HepG2 (cell line): Measurements from ENCODE around the gene RREB1. TPM values are rescaled to one million over a fixed set of nuclear protein-coding genes. Genes with fewer than 3 reads are reported as not detected.

Experiments
- AGO2 ChIP-seq: fragments of 200-400 bp; formaldehyde crosslinking; optimal IDR thresholded peaks from 2 replicates; pipeline ENCODE3; 2017; ENCODE audit warnings: mild to moderate bottlenecking, low read depth, low read length, moderate library complexity
- CAMTA2 ChIP-seq: sonication (generic); formaldehyde crosslinking; IDR thresholded peaks from 2 replicates; pipeline ENCODE4 v1.4.0; 2020; ENCODE audit warnings: mild to moderate bottlenecking, missing genetic modification reagents, borderline replicate concordance
- EP300 ChIP-seq, 3 experiments: sonication (generic) in 1 of 3; formaldehyde crosslinking in 1 of 3; IDR thresholded peaks; 2 replicates each; pipeline versions ENCODE4 v1.5.1 to v1.6.1; 2011 to 2020; ENCODE audit warnings: low read depth in 2 of 3, low read length in 2 of 3, borderline replicate concordance in 1 of 3, improper control_type of control experiment in 1 of 3, mild to moderate bottlenecking in 1 of 3, missing genetic modification reagents in 1 of 3, moderate library complexity in 1 of 3
- FIP1L1 ChIP-seq: fragments of 200-400 bp; formaldehyde crosslinking; IDR thresholded peaks from 2 replicates; pipeline ENCODE4 v1.6.1; 2018; ENCODE audit warnings: low read depth, mild to moderate bottlenecking, low read length, moderate library complexity, borderline replicate concordance; ENCODE audit not compliant: insufficient read depth
- GTF2F1 ChIP-seq: fragments of 150-350 bp; IDR thresholded peaks from 2 replicates; pipeline ENCODE4 v1.6.1; 2014; ENCODE audit warnings: low read length
- HMG20A ChIP-seq: IDR thresholded peaks from 2 replicates; pipeline ENCODE4 v1.6.1; 2016; ENCODE audit warnings: borderline replicate concordance
- KDM1A ChIP-seq: IDR thresholded peaks from 2 replicates; pipeline ENCODE4 v1.6.1; 2016; ENCODE audit warnings: missing compliant biosample characterization
- POGZ ChIP-seq: sonication (generic); formaldehyde crosslinking; IDR thresholded peaks from 2 replicates; pipeline ENCODE4 v1.4.0; 2020; ENCODE audit warnings: mild to moderate bottlenecking, missing genetic modification reagents
- ZNF253 ChIP-seq: sonication (generic); formaldehyde crosslinking; IDR thresholded peaks from 2 replicates; pipeline ENCODE4 v1.8.0; 2022; ENCODE audit warnings: mild to moderate bottlenecking, missing genetic modification reagents, borderline replicate concordance
- ZNF451 ChIP-seq: sonication (generic); formaldehyde crosslinking; IDR thresholded peaks from 2 replicates; pipeline ENCODE4 v1.5.0; 2020; ENCODE audit warnings: mild to moderate bottlenecking, missing genetic modification reagents
- ZNF496 ChIP-seq: sonication (generic); formaldehyde crosslinking; IDR thresholded peaks from 2 replicates; pipeline ENCODE4 v1.8.1; 2023; ENCODE audit warnings: mild to moderate bottlenecking, moderate library complexity, missing genetic modification reagents; ENCODE audit not compliant: insufficient replicate concordance
- ZNF781 ChIP-seq: sonication (generic); formaldehyde crosslinking; IDR thresholded peaks from 2 replicates; pipeline ENCODE4 v1.5.1; 2020; ENCODE audit warnings: borderline replicate concordance, mild to moderate bottlenecking, missing genetic modification reagents; ENCODE audit errors: not compliant biosample characterization
- polyA plus RNA-seq, 8 experiments: library from polyadenylated mRNA; depleted of rRNA in 3 of 8; stranded (reverse) in 7 of 8; unstranded in 1 of 8; fragments of >200 nt; fragmentation: Illumina TruSeq in 4 of 8; extraction: Trizol in 4 of 8; gene quantifications; 2 replicates each; pipeline versions ENCODE4 v1.2.1 to v1.2.3, GENCODE V29; 2011 to 2016; ENCODE audit warnings: low read depth in 4 of 8, missing spikeins in 1 of 8, mixed read lengths in 1 of 8; ENCODE audit not compliant: insufficient read depth in 1 of 8
- total RNA-seq, 5 experiments: library from RNA; depleted of rRNA; stranded (reverse); fragments of >200 nt; fragmentation: Illumina TruSeq; extraction: Trizol; gene quantifications; 2 replicates each; pipeline ENCODE4 v1.2.3, GENCODE V29; 2016; ENCODE audit warnings: low read depth in 1 of 5
- TF ChIP-seq, protein P1 (sequence below): sonication (generic); formaldehyde crosslinking; IDR thresholded peaks from 2 replicates; pipeline ENCODE4 v1.4.0; 2020; ENCODE audit warnings: missing genetic modification reagents
- TF ChIP-seq, protein P2 (sequence below): sonication (generic); formaldehyde crosslinking; IDR thresholded peaks from 2 replicates; pipeline ENCODE4 v1.8.1; 2023; ENCODE audit warnings: mild to moderate bottlenecking, missing genetic modification reagents
- TF ChIP-seq, protein P3 (sequence below), 2 experiments: IDR thresholded peaks; 2 replicates each; pipeline ENCODE4 v1.6.1; 2011 to 2012; ENCODE audit warnings: low read length in 2 of 2, borderline replicate concordance in 1 of 2, low read depth in 1 of 2, mild to moderate bottlenecking in 1 of 2, moderate library complexity in 1 of 2
- TF ChIP-seq, protein P4 (sequence below): sonication (generic); formaldehyde crosslinking; IDR thresholded peaks from 2 replicates; pipeline ENCODE4 v1.4.0; 2020; ENCODE audit warnings: missing genetic modification reagents, borderline replicate concordance

The RREB1 gene
- total and polyA plus RNA-seq, 2 of the 13 experiments (the other 11 are each of a cell fraction or from before 2014, with no cell fraction given), result 6.1 to 23.2 TPM

DNA sequence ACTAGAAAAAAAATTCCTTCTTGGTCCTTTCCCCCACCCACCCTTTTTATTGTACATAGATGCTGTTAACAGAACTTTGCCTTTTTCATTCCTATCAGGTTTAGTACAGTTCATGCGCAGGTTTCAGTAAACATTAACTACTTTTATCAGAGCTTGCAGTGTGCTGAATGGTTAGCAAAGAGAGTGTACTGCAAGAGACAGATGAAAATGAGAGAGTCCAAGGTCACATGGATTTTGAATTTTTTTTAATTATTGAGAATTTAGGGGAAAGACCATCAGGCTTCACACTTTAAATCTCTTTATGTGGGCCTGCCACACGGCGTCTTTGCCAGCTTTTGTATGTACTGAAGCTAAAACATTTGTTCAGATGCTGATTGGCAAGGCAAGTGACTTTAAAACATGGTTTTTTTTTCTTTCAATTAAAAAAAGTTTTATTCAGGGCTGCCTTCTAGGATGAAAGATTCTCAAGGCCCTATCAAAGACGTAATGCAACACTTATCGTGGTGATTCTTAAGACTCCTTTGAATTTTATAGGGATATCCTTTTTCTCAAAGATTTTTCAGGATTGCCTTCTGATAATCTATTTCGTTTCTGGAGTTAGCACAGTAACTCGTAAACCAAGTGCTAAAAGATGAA is 32.2 kb downstream of the RREB1 start (continued):
- TF ChIP-seq ZNF451 (CRISPR knock-in tag) (no peak), FIP1L1 (no peak), POGZ (no peak), EP300 (IDR thresholded peaks at IDR 0.05; ENCODE audit: low read depth in 2 of 2, low read length in 2 of 2) (peak in 1 of 2 experiments; percentile 92; a peak in 2 of 4 replicates), EP300 (CRISPR knock-in tag; IDR thresholded peaks at IDR 0.05; ENCODE audit: borderline replicate concordance) (peak; percentile 56; the same call in 1 of the 2 replicates), ZNF781 (CRISPR knock-in tag) (no peak), ZNF496 (CRISPR knock-in tag) (no peak), CAMTA2 (no peak), HMG20A (CRISPR knock-in tag) (peak; percentile 79), ZNF253 (CRISPR knock-in tag) (no peak), AGO2 (no peak), GTF2F1 (no peak), KDM1A (CRISPR knock-in tag) (no peak)
- TF ChIP-seq, protein P1, sequence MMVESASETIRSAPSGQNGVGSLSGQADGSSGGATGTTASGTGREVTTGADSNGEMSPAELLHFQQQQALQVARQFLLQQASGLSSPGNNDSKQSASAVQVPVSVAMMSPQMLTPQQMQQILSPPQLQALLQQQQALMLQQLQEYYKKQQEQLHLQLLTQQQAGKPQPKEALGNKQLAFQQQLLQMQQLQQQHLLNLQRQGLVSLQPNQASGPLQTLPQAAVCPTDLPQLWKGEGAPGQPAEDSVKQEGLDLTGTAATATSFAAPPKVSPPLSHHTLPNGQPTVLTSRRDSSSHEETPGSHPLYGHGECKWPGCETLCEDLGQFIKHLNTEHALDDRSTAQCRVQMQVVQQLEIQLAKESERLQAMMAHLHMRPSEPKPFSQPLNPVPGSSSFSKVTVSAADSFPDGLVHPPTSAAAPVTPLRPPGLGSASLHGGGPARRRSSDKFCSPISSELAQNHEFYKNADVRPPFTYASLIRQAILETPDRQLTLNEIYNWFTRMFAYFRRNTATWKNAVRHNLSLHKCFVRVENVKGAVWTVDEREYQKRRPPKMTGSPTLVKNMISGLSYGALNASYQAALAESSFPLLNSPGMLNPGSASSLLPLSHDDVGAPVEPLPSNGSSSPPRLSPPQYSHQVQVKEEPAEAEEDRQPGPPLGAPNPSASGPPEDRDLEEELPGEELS (CRISPR knock-in tag), result peak; percentile 83; the same call in 1 of the 2 replicates
- TF ChIP-seq, protein P2, sequence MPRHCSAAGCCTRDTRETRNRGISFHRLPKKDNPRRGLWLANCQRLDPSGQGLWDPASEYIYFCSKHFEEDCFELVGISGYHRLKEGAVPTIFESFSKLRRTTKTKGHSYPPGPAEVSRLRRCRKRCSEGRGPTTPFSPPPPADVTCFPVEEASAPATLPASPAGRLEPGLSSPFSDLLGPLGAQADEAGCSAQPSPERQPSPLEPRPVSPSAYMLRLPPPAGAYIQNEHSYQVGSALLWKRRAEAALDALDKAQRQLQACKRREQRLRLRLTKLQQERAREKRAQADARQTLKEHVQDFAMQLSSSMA (CRISPR knock-in tag), result no peak
- TF ChIP-seq, protein P3, sequence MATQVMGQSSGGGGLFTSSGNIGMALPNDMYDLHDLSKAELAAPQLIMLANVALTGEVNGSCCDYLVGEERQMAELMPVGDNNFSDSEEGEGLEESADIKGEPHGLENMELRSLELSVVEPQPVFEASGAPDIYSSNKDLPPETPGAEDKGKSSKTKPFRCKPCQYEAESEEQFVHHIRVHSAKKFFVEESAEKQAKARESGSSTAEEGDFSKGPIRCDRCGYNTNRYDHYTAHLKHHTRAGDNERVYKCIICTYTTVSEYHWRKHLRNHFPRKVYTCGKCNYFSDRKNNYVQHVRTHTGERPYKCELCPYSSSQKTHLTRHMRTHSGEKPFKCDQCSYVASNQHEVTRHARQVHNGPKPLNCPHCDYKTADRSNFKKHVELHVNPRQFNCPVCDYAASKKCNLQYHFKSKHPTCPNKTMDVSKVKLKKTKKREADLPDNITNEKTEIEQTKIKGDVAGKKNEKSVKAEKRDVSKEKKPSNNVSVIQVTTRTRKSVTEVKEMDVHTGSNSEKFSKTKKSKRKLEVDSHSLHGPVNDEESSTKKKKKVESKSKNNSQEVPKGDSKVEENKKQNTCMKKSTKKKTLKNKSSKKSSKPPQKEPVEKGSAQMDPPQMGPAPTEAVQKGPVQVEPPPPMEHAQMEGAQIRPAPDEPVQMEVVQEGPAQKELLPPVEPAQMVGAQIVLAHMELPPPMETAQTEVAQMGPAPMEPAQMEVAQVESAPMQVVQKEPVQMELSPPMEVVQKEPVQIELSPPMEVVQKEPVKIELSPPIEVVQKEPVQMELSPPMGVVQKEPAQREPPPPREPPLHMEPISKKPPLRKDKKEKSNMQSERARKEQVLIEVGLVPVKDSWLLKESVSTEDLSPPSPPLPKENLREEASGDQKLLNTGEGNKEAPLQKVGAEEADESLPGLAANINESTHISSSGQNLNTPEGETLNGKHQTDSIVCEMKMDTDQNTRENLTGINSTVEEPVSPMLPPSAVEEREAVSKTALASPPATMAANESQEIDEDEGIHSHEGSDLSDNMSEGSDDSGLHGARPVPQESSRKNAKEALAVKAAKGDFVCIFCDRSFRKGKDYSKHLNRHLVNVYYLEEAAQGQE (IDR thresholded peaks at IDR 0.05; ENCODE audit: borderline replicate concordance in 1 of 2, low read depth in 1 of 2, low read length in 2 of 2), result no peak
- TF ChIP-seq, protein P4, sequence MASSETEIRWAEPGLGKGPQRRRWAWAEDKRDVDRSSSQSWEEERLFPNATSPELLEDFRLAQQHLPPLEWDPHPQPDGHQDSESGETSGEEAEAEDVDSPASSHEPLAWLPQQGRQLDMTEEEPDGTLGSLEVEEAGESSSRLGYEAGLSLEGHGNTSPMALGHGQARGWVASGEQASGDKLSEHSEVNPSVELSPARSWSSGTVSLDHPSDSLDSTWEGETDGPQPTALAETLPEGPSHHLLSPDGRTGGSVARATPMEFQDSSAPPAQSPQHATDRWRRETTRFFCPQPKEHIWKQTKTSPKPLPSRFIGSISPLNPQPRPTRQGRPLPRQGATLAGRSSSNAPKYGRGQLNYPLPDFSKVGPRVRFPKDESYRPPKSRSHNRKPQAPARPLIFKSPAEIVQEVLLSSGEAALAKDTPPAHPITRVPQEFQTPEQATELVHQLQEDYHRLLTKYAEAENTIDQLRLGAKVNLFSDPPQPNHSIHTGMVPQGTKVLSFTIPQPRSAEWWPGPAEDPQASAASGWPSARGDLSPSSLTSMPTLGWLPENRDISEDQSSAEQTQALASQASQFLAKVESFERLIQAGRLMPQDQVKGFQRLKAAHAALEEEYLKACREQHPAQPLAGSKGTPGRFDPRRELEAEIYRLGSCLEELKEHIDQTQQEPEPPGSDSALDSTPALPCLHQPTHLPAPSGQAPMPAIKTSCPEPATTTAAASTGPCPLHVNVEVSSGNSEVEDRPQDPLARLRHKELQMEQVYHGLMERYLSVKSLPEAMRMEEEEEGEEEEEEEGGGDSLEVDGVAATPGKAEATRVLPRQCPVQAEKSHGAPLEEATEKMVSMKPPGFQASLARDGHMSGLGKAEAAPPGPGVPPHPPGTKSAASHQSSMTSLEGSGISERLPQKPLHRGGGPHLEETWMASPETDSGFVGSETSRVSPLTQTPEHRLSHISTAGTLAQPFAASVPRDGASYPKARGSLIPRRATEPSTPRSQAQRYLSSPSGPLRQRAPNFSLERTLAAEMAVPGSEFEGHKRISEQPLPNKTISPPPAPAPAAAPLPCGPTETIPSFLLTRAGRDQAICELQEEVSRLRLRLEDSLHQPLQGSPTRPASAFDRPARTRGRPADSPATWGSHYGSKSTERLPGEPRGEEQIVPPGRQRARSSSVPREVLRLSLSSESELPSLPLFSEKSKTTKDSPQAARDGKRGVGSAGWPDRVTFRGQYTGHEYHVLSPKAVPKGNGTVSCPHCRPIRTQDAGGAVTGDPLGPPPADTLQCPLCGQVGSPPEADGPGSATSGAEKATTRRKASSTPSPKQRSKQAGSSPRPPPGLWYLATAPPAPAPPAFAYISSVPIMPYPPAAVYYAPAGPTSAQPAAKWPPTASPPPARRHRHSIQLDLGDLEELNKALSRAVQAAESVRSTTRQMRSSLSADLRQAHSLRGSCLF (CRISPR knock-in tag), result no peak
